Measurements from ENCODE around the gene DLGAP1.

- TF ChIP-seq CTCF (IDR thresholded peaks at IDR 0.05) (no peak), ZFX (IDR thresholded peaks at IDR 0.05; ENCODE audit: borderline replicate concordance) (no peak)
These were observed 187.5 kb downstream of the DLGAP1 start for GRCh38 chr18:4267641-4268040.
